ENCODE data around the gene TECPR1. TPM values are rescaled to one million over a fixed set of nuclear protein-coding genes. Genes with fewer than 3 reads are reported as not detected.

The TECPR1 gene
- total RNA-seq, 4 donors from 2014 or later, result 16.1 to 32.4 (median 22.5) TPM

DNA sequence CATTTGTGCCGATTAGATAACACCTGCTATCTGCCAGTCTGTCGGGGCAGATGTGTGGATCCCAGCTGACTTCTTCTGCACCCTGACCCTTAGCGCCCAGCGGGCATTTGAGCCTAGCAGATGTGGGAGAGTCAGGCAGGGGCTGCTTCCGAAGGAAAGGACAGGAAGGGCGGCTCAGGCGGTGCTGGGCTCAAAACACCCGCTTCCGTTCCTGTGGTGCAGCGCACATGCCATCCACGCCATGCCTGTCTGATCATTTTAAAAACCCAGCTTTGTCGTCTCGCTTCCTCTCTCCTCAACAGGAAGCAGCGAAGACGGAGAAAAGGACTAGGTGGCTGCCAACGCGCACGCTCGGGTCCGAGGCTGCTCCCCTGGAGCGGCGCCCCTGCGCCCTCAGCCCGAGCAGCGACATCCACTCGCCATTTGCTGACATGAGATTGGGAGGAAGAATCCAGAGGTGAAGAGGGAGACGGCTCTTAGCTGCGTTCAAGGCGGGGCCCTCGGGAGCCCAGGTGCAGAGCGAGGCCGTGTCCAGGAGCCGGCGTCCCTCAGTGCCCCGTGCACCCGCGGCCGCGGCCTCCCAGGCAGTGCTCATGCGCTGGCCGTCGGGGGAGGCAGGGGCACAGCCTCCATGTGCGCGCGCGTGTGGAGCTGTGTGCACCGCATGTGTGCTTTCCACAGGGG is 46.7 kb downstream of the TECPR1 start:
- Histone ChIP-seq H3K27ac (replicated peaks in 1 of 4) (no peak overlapping the region), H3K4me1 (peaks cover 0 to 1% (median under 1%) of the 10 kb centered on the region in 4 donors), H3K9me3 (no peaks in the 10 kb centered on the region), H3K27me3 (peaks cover 0 to 1% (median under 1%) of the 10 kb centered on the region in 4 donors), H3K36me3 (peaks cover 21 to 53% (median 50%) of the 10 kb centered on the region in 4 donors), H3K4me3 (no peak overlapping the region)
- TF ChIP-seq EP300 (IDR thresholded peaks at IDR 0.05) (no peak), POLR2A (IDR thresholded peaks at IDR 0.05; ENCODE audit: low read depth) (no peak), POLR2AphosphoS5 (IDR thresholded peaks at IDR 0.05) (no peak)
- TF ChIP-seq, protein P1, sequence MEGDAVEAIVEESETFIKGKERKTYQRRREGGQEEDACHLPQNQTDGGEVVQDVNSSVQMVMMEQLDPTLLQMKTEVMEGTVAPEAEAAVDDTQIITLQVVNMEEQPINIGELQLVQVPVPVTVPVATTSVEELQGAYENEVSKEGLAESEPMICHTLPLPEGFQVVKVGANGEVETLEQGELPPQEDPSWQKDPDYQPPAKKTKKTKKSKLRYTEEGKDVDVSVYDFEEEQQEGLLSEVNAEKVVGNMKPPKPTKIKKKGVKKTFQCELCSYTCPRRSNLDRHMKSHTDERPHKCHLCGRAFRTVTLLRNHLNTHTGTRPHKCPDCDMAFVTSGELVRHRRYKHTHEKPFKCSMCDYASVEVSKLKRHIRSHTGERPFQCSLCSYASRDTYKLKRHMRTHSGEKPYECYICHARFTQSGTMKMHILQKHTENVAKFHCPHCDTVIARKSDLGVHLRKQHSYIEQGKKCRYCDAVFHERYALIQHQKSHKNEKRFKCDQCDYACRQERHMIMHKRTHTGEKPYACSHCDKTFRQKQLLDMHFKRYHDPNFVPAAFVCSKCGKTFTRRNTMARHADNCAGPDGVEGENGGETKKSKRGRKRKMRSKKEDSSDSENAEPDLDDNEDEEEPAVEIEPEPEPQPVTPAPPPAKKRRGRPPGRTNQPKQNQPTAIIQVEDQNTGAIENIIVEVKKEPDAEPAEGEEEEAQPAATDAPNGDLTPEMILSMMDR (IDR thresholded peaks at IDR 0.05), result no peak
- WGBS, result 96% methylated on average over 37 of the region's 47 CpGs
- intact Hi-C loops (cut with DNase I), result no loop called here
- DNase-seq (ENCODE audit: extremely low spot score), result no peak

- H3K4me3 ChIP-seq, result no peak overlapping the region
- H3K4me1 ChIP-seq, result no peaks in the 10 kb centered on the region
- H3K36me3 ChIP-seq, result peaks cover 21 to 53% (median 50%) of the 10 kb centered on the region in 4 donors
- intact Hi-C loops (cut with DNase I), result no loop called here
- H3K27ac ChIP-seq (replicated peaks in 1 of 4), result no peak overlapping the region
- WGBS, result 92% methylated on average over 11 of the region's 11 CpGs
- H3K27me3 ChIP-seq, result no peaks in the 10 kb centered on the region
- H3K9me3 ChIP-seq, result no peaks in the 10 kb centered on the region
- no peak for DNase-seq (ENCODE audit: extremely low spot score)
- TF ChIP-seq POLR2A (IDR thresholded peaks at IDR 0.05; ENCODE audit: low read depth), result no peak
These were observed 47.4 kb downstream of the TECPR1 start for GRCh38 chr7:98204670-98205069.

GRCh38 chr7:98203964-98204605 is 47.9 kb downstream of the TECPR1 start:
- DNase-seq (ENCODE audit: extremely low spot score), result no peak
- Histone ChIP-seq H3K36me3 (peaks cover 21 to 53% (median 50%) of the 10 kb centered on the region in 4 donors), H3K27me3 (no peaks in the 10 kb centered on the region), H3K4me3 (no peak overlapping the region), H3K27ac (replicated peaks in 1 of 4) (no peak overlapping the region), H3K4me1 (no peaks in the 10 kb centered on the region), H3K9me3 (no peaks in the 10 kb centered on the region)
- WGBS, result 98% methylated on average over 17 of the region's 18 CpGs
- intact Hi-C loops (cut with DNase I), result no loop called here
- TF ChIP-seq, protein P1 (IDR thresholded peaks at IDR 0.05), result no peak
- TF ChIP-seq EP300 (IDR thresholded peaks at IDR 0.05) (no peak), POLR2AphosphoS5 (IDR thresholded peaks at IDR 0.05) (no peak), POLR2A (IDR thresholded peaks at IDR 0.05; ENCODE audit: low read depth) (no peak)

DNA sequence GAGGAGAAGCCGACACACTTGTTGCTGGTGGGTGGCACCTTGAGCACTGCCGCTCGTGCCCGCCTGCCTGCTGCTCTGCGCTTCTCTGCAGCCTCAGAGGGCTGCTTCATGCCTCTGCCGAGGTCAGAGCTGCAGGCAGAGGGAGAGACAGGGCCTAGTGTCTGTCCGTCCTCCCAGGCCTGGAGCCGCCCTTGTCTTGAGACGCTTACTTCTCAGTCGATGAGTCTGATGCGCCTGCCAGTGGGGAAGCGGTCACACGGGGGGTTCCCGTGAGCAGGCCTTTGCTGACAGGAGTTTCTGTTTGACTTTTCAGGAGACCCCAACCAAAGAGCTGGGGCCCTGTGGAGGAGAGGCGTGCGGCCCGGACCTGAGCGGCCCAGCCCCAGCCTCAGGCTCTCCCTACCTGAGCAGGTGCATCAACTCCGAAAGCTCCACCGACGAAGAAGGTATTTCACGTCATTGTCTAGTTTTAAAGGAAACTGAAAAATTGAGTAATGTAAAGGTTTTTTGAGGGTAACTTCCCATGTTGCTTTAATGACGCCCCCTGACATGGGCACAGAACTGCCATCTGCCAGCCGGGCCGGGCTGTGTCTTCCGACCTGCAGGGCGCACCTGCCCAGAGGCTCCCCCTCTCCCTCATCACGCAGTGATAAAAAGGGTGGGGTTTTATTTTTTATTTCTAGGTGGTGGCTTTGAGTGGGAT is 48.6 kb downstream of the TECPR1 start:
- TF ChIP-seq, protein P1 (IDR thresholded peaks at IDR 0.05), result no peak
- TF ChIP-seq POLR2AphosphoS5 (IDR thresholded peaks at IDR 0.05) (no peak), EP300 (IDR thresholded peaks at IDR 0.05) (no peak), POLR2A (IDR thresholded peaks at IDR 0.05; ENCODE audit: low read depth) (no peak)
- Histone ChIP-seq H3K27me3 (no peaks in the 10 kb centered on the region), H3K4me1 (no peaks in the 10 kb centered on the region), H3K27ac (replicated peaks in 1 of 4) (no peak overlapping the region), H3K9me3 (peaks cover 0 to 3% (median 1%) of the 10 kb centered on the region in 4 donors), H3K36me3 (peaks cover 24 to 56% (median 50%) of the 10 kb centered on the region in 4 donors), H3K4me3 (no peak overlapping the region)
- intact Hi-C loops (cut with DNase I), result no loop called here
- no peak for DNase-seq (ENCODE audit: extremely low spot score)
- 93% methylated on average over 18 of the region's 28 CpGs for WGBS
